Measurements from ENCODE around the gene UBL7. TPM values are rescaled to one million over a fixed set of nuclear protein-coding genes. Genes with fewer than 3 reads are reported as not detected.

The UBL7 gene
- total RNA-seq, 1 experiment from 2014 or later, result 47.5 TPM

- Histone ChIP-seq H2BK20ac (ENCODE audit: low read depth, low read length, poor library complexity, severe bottlenecking) (no peak overlapping the region), H3K14ac (ENCODE audit: insufficient read depth, low read length) (no peak overlapping the region), H2BK12ac (ENCODE audit: insufficient read length, low read depth, low read length) (no peak overlapping the region), H3T11ph (ENCODE audit: low read length) (no peak overlapping the region), H2AK5ac (ENCODE audit: insufficient read length, low read length) (no peak overlapping the region), H2BK5ac (ENCODE audit: insufficient read length, low read length) (no peak overlapping the region), H3K18ac (ENCODE audit: insufficient read length, low read depth, low read length) (no peak overlapping the region), H4K5ac (ENCODE audit: insufficient read length, low read depth, low read length) (no peak overlapping the region), H3K9ac (ENCODE audit: extremely low read depth, insufficient read length, low read length) (no peak overlapping the region), H2AFZ (ENCODE audit: low read length) (no peak overlapping the region), H3K4ac (ENCODE audit: low read depth, low read length) (no peak overlapping the region), H3K4me1 (ENCODE audit: insufficient read depth, low read length) (no peaks in the 10 kb centered on the region), H3K79me2 (ENCODE audit: insufficient read depth, low read length) (no peaks in the 10 kb centered on the region), H4K8ac (replicated peaks; ENCODE audit: insufficient read length, low read depth, low read length) (no peak overlapping the region), H3K23me2 (ENCODE audit: insufficient read length, low read depth, low read length, poor library complexity, severe bottlenecking) (no peaks in the 10 kb centered on the region), H3K79me1 (ENCODE audit: insufficient read depth, low read depth, low read length, poor library complexity, severe bottlenecking) (no peaks in the 10 kb centered on the region), H3K9me3 (ENCODE audit: control insufficient read depth, low read depth, low read length) (no peaks in the 10 kb centered on the region), H4K91ac (ENCODE audit: insufficient read length, low read depth, low read length) (no peak overlapping the region), H3K27ac (ENCODE audit: insufficient read length, low read depth, low read length) (no peak overlapping the region), H2BK15ac (ENCODE audit: low read depth, low read length) (no peak overlapping the region), H3K27me3 (ENCODE audit: insufficient read depth, low read length) (no peaks in the 10 kb centered on the region), H2BK120ac (ENCODE audit: low read depth, low read length, poor library complexity, severe bottlenecking) (no peak overlapping the region), H3K23ac (ENCODE audit: insufficient read length, low read depth, low read length) (no peak overlapping the region), H4K20me1 (ENCODE audit: control insufficient read depth, insufficient read depth, insufficient read length) (no peaks in the 10 kb centered on the region), H3K56ac (ENCODE audit: insufficient read length, low read depth, low read length) (no peak overlapping the region), H3K4me2 (ENCODE audit: insufficient read depth, insufficient read length, low read length) (no peak overlapping the region)
- Mint-ChIP-seq H3K36me3 (ENCODE audit: insufficient read depth in 1 of 3, low read depth in 3 of 3) (peaks cover 0 to 4% (median 4%) of the 10 kb centered on the region in 3 experiments; a peak in 5 of 7 replicates), H3K9me3 (no peaks in the 10 kb centered on the region), H3K4me1 (peaks cover 4 to 7% of the 10 kb centered on the region in 2 experiments; a peak in 2 of 4 replicates), H3K27me3 (ENCODE audit: low read depth) (no peaks in the 10 kb centered on the region), H3K27ac (no peak overlapping the region), H3K4me3 (no peak overlapping the region)
- DNase-seq, result no peak
- TF ChIP-seq CTCF (conservative IDR thresholded peaks at IDR 0.05), result no peak
- WGBS (ENCODE audit: extremely low coverage, insufficient read length, low lambda C conversion rate), result no CpG with 5 or more reads among the region's 3 CpGs
Measured at GRCh38 chr15:74496648-74497047, 35.7 kb upstream of the UBL7 start.

Measured in H9 (cell line).